Activated naive CD8-positive, alpha-beta T cell treated with anti-CD3 and anti-CD28 coated beads for 36 hours (primary cell): Measurements from ENCODE around the gene SLC25A25. TPM values are rescaled to one million over a fixed set of nuclear protein-coding genes. Genes with fewer than 3 reads are reported as not detected.

Experiments
- DNase-seq: peaks from one replicate; pipeline ENCODE4 v3.0.0; 2021
- H3K27ac Mint-ChIP-seq: one replicate; pipeline ENCODE4 v1.8.0; 2022; ENCODE audit warnings: mild to moderate bottlenecking, moderate library complexity, mixed read lengths
- H3K27me3 Mint-ChIP-seq: one replicate; pipeline ENCODE4 v1.8.0; 2022; ENCODE audit warnings: mild to moderate bottlenecking, mixed read lengths
- H3K36me3 Mint-ChIP-seq: one replicate; pipeline ENCODE4 v1.8.0; 2021; ENCODE audit warnings: mild to moderate bottlenecking, mixed read lengths
- H3K4me1 Mint-ChIP-seq: one replicate; pipeline ENCODE4 v1.8.0; 2021; ENCODE audit warnings: mixed read lengths
- H3K4me3 Mint-ChIP-seq: one replicate; pipeline ENCODE4 v1.8.0; 2022; ENCODE audit warnings: mild to moderate bottlenecking, moderate library complexity, mixed read lengths
- H3K9me3 Mint-ChIP-seq: one replicate; pipeline ENCODE4 v1.8.0; 2022; ENCODE audit warnings: mixed read lengths
- total RNA-seq, 2 experiments: library from RNA; stranded (reverse); gene quantifications; one replicate each; pipeline ENCODE4 v1.2.3, GENCODE V29; 2021

Gene SLC25A25
- total RNA-seq, 2 experiments from 2014 or later, result 13.0 to 14.5 TPM

DNA sequence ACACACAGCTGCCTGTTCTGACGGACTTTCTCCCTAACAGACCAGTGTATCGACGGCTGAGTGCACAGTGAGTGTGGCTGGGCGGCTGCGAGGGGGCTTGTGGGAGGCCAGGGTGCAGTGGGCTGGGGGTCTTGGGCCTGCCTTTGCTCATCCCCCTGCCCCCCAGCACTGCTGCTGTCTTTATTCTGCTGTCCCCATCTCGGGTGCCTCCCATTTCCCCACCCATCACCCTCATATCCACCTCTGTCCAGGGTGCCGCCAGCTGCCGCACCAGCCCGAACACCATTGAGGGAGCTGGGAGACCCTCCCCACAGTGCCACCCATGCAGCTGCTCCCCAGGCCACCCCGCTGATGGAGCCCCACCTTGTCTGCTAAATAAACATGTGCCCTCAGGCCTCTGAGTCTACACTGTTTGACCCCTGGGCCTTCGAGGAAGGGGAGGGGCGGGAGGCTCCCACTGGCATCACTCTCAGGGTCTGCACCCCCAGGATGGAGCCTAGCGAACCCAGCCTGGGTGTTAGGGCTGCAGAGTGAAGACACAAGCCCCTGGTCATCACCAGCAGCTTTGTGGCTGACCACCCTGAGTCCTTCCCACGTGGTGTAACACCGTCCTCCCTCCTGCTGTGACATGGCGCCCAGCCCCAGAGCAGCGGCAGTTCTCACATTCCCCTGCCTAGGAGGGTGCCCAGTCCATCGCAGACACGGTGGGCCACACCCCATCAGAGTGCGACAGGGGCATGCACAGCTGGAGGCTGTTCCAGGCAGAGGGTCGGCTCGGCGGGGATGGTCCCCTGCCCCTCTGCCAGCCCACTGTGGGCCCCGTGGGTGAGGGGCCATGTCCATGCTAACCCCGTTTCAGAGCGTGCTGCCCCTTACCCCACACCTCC, 85.3 kb downstream of the SLC25A25 start:
- no peaks in the 10 kb centered on the region for H3K9me3 Mint-ChIP-seq
- H3K27ac Mint-ChIP-seq, result no peak overlapping the region
- no peaks in the 10 kb centered on the region for H3K4me1 Mint-ChIP-seq
- H3K27me3 Mint-ChIP-seq, result no peaks in the 10 kb centered on the region
- no peak for DNase-seq
- H3K36me3 Mint-ChIP-seq, result no peaks in the 10 kb centered on the region
- H3K4me3 Mint-ChIP-seq, result no peak overlapping the region

DNA sequence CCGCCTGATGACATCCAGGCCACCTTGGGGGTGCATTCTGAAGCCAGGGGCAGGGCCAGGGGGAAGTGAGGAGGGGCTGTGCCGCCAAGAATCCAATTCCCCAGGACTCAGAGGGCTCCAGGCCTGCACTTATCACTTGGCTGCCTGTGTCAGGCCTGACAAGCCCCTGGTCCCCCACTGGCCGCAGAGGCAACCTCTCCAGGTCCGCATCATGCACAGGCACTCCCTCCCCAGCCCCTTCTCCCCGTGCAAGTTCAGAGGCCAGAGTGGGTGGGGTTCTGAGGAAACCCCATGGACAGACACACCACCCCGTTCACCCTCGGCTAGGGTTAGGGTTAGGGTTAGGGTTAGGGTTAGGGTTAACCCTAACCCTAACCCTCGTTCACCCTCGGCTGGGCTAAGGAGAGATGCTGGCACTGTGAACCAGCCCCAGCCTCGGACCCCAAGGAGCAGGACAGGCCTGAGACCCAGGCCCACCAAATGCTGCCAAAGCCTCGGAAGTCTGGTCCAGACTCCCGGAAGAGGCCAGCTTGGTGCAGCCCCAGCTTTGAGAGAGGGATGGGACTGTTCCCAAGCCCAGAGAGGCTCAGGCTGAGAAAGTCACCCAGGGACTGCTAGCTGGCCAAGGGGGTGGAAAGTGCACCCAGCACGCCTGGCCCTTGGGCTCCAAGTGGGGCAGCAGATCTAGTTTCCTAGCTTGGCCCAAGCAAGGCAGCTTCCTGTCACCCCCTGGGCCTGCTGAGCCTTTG, 86.1 kb downstream of the SLC25A25 start:
- Mint-ChIP-seq H3K27me3 (no peaks in the 10 kb centered on the region), H3K4me1 (no peaks in the 10 kb centered on the region), H3K27ac (no peak overlapping the region), H3K9me3 (no peaks in the 10 kb centered on the region), H3K4me3 (no peak overlapping the region), H3K36me3 (no peaks in the 10 kb centered on the region)
- DNase-seq, result no peak

DNA sequence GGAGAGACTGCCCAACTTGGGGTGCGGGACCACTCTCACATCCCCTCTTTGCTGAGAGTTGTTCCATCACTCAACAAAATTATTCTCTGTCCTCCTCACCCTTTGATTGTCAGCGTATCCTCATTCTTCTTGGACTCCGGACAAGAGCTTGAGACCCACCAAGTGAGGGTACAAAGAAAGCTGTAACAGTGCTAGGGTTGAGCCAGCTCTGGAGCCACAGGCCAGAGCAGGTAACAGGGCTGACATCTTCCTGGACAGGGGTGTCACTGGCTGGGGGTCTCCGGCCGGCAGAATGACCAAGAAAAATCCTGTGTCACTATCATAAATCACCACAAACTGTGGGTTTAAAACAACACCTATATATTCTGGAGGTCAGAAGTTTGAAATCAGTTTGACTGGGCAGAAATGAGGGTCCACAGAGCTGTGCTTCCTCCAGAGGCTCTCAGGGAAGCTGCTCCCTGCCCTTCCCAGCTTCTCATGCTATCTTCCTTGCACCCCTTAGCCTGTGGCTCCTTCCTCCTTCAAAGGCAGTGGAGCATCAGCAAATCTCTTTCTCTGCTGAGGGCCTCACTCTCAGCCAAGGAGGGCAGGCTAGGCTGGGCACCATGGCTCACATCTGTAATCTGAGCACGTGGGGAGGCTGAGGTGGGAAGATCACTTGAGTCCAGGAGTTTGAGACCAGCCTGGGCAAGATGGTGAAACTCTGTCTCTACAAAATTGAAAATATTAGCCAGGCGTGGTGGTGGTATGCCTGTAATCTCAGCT, 87.9 kb downstream of the SLC25A25 start:
- no peak for DNase-seq

More for the DNA sequence above, 87.9 kb downstream of the SLC25A25 start:
- Mint-ChIP-seq H3K27ac (no peak overlapping the region), H3K4me3 (no peak overlapping the region), H3K36me3 (no peaks in the 10 kb centered on the region), H3K4me1 (peaks cover 7% of the 10 kb centered on the region), H3K27me3 (no peaks in the 10 kb centered on the region), H3K9me3 (no peaks in the 10 kb centered on the region)

Other genes starting within 250 kb of the SLC25A25 start
- gene ENG, start 213.6 kb upstream of the SLC25A25 start, total RNA-seq, result 10 to 100 TPM; 17.7 to 18.8 TPM
- gene AK1, start 190.6 kb upstream of the SLC25A25 start, total RNA-seq, result 10 to 100 TPM in 1 of 2 experiments, 1 to 10 TPM in 1; 9.9 to 11.7 TPM
- gene ST6GALNAC6, start 168.6 kb upstream of the SLC25A25 start, total RNA-seq, result 10 to 100 TPM; 44.5 to 45.1 TPM
- gene ST6GALNAC4, start 151.2 kb upstream of the SLC25A25 start, total RNA-seq, result 10 to 100 TPM; 45.3 to 51.2 TPM
- gene PIP5KL1, start 137.5 kb upstream of the SLC25A25 start, total RNA-seq, result 1 to 10 TPM; 2.3 to 3.2 TPM
- 10 to 100 TPM; 55.4 to 57.6 TPM for gene DPM2, start 130.4 kb upstream of the SLC25A25 start, total RNA-seq
- gene EEIG1, start 87.2 kb upstream of the SLC25A25 start, total RNA-seq, result 10 to 100 TPM; 77.2 to 83.8 TPM
- gene NAIF1, start 912 bp upstream of the SLC25A25 start, total RNA-seq, result 10 to 100 TPM; 11.2 to 12.0 TPM
- gene PTGES2, start 59.5 kb downstream of the SLC25A25 start, total RNA-seq, result 10 to 100 TPM; 63.3 to 66.1 TPM
- not detected for gene LCN2, start 81.2 kb downstream of the SLC25A25 start, total RNA-seq
- 10 to 100 TPM; 74.1 to 77.3 TPM for gene BBLN, start 92.0 kb downstream of the SLC25A25 start, total RNA-seq
- gene CIZ1, start 123.3 kb downstream of the SLC25A25 start, total RNA-seq, result 10 to 100 TPM; 86.8 to 91.3 TPM
- gene DNM1, start 135.1 kb downstream of the SLC25A25 start, total RNA-seq, result under 1 TPM; 0.37 to 0.58 TPM
- gene GOLGA2, start 207.8 kb downstream of the SLC25A25 start, total RNA-seq, result 10 to 100 TPM; 23.4 to 24.3 TPM
- gene SWI5, start 208.0 kb downstream of the SLC25A25 start, total RNA-seq, result 10 to 100 TPM; 16.9 to 19.4 TPM